Cardiac fibroblast (primary cell): ENCODE data around the gene SLC25A23.

Source experiments
- DNase-seq, 2 donors: peaks; one replicate each; pipeline versions ENCODE4 v3.0.0 to v3.0.0-alpha.2; 2010; ENCODE audit warnings: low read depth in 2 of 2
- H3K4me3 ChIP-seq, 2 donors: replicated peaks in 1 of 2; 1 replicate in 1 of 2; 2 replicates in 1 of 2; pipeline ENCODE4 v1.5.1; 2011; ENCODE audit warnings: low read depth in 2 of 2, low read length in 2 of 2, mild to moderate bottlenecking in 2 of 2, moderate library complexity in 1 of 2
- TF ChIP-seq, protein P1 (sequence below): IDR thresholded peaks from one replicate; pipeline ENCODE4 v1.5.1; 2011; ENCODE audit warnings: low read depth, mild to moderate bottlenecking, low read length, inconsistent platforms

SLC25A23 gene

DNA sequence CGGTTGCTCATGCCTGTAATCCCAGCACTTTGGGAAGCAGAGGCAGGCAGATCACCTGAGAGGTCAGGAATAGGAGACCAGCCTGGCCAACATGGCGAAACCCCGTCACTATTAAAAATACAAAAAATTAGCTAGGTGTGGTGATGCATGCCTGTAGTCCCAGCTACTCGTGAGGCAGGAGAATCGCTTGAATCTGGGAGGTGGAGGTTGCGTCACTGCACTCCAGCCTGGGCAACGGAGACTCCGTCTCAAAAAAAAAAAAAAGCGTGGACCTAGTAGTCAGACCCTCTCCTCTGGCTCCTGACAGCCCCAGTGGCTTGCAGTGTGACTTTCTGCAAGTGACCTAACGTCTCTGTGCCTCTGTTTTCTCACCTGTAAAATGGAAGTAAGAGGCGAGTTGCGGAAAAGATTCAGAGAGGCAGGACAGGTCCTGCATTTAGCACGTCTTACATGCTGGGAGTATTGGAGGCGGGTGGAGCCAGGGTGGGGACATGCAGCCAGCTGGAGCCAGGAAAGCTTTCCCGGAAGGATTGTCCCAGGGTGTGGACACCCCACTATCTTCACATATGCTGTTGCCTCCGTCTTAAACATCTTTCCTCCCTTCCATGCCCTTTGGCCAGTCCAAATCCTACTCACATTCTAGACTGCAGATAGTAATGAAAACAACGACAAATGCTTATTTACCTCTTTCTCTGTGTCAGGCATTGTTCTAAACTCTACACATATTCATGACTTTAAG, 39.6 kb upstream of the SLC25A23 start:
- H3K4me3 ChIP-seq: no peak overlapping the region
- no peak for DNase-seq
- TF ChIP-seq, protein P1, sequence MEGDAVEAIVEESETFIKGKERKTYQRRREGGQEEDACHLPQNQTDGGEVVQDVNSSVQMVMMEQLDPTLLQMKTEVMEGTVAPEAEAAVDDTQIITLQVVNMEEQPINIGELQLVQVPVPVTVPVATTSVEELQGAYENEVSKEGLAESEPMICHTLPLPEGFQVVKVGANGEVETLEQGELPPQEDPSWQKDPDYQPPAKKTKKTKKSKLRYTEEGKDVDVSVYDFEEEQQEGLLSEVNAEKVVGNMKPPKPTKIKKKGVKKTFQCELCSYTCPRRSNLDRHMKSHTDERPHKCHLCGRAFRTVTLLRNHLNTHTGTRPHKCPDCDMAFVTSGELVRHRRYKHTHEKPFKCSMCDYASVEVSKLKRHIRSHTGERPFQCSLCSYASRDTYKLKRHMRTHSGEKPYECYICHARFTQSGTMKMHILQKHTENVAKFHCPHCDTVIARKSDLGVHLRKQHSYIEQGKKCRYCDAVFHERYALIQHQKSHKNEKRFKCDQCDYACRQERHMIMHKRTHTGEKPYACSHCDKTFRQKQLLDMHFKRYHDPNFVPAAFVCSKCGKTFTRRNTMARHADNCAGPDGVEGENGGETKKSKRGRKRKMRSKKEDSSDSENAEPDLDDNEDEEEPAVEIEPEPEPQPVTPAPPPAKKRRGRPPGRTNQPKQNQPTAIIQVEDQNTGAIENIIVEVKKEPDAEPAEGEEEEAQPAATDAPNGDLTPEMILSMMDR: no peak

DNA sequence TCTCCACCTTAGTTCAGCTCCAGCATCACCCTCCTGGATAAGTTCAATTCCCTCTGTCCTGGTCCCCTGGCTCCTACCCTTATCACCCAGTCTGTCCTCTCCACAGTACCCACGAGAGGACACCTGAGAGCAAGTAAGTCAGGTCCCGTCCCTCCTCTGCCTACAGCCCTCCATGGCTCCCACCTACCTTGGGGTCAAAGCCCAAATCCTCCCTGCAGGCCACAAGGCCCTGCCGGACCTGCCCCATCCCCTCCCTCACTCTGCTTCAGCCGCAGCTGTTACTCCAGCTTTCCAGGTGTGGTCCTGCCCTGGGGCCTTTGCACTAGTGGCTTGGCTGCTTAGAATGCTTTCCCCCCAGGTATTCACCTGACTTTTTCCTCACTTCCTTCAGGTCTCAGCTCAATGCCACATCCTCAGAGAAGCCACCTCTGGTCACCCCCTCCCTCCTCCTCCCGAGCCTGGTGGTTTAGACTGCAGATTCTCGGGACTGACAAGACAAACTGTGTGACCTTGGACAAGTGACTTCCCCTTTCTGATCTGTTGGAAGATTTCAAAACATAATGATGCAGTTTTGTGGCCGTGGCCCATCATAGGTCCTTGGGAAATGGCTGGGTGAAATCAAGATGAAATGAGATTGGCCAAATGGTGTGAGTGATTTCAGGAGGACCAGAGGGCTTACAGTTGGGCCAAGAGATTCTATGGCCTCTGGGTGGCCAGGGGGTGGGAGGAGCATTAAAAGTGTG, 38.9 kb upstream of the SLC25A23 start:
- TF ChIP-seq, protein P1: no peak
- no peak for DNase-seq
- no peak overlapping the region for H3K4me3 ChIP-seq

DNA sequence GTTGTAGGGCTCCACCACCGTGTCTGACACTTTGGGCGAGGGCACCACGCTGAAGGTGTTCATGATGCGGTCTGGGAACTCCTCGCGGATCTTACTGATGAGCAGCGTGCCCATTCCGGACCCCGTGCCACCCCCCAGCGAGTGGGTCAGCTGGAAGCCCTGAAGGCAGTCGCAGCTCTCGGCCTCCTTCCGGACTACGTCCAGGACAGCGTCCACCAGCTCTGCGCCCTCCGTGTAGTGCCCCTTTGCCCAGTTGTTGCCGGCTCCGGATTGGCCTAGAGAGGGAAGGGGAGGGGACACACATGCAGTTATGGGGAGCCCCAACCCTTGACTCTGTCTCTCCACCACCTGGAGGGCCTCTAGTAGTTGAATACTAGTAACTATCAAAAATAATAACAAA, 36.4 kb upstream of the SLC25A23 start:
- no peak for DNase-seq
- no peak overlapping the region for H3K4me3 ChIP-seq
- TF ChIP-seq, protein P1: no peak

DNA sequence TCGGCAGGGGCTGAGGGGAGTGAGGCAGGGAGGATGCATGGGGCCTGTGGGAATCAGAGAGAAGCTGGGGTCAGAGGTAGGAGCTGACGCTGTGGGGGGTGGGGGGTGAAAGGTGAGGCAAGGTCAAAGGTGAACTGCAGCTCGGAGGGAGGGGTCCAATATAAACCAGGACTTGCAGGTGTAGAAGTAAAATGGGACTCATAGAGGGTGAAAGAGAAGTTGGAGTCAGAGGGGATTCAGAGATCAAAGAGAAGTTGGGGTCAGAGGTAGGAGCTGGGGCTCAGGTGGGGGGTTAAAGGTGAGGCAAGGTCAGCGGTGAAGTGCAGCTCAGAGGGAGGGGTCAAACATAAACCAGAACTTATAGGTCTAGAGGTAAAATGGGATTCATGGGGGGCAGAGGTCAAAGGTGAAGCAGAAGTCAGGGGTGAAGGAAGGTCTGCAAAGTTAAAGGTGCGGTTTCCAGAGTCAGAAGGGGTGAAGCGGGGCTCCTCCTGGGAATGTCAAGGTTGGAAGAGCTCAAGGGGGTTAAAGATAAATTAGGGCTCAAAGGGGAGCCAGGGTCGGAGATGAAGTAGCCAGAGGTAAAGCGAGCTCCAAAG, 34.9 kb upstream of the SLC25A23 start:
- DNase-seq: no peak
- no peak overlapping the region for H3K4me3 ChIP-seq
- TF ChIP-seq, protein P1: no peak

DNA sequence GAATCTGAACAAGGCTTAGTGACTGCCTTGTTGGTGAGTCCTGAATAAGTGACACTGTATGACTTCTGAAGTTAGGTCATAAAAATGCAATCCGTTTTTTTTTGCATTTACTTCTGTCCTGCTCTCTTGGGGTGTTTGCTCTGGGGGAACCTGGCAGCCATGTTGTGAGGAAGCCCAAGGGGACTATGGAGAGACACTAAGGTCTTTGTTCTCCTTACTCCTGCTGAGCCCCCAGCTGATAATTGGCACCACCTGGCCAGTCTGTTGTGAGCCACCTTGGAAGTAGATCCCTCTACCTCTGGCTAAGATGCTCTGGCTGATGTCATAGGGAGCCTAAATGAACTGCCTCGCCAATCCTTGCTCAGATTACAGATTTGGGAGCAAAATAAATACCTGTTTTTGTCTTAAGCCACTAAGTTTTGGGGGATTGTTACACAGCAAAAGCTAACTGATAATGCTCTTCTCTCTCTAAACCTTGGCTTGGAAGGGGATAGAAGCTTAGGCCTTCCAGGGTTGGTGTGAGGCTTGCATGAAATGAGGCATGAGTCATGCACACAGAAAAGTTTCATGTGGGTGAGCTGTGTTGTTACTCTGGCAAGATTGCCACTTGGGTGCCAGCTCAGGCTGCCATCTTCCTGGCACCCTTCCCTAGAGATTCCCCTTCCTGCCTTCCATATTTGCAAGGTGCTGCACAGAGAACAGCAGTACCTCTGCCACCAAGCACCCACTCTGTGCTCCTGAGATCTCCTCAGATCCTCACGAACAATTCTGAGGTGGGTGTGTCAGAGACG, 32.4 kb upstream of the SLC25A23 start:
- no peak overlapping the region for H3K4me3 ChIP-seq
- TF ChIP-seq, protein P1: no peak
- DNase-seq: no peak

DNA sequence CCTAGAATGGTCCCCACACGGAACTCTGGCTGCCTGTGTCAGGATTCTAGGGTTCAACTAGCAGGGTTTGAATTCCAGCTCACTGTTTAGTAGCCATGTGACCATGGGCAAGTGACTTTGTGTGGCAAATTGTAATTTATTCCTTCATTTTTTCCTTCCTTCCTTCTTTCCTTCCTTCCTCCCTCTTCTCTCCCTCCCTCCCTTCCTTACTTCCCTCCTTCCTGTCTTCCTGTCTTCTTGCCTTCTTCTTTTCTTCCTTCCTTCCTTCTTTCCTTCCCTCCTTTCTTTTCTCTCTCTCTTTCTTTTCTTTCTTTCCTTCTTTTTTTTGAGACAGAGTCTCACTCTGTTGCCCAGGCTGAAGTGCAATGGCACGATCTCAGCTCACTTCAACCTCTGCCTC, 30.5 kb upstream of the SLC25A23 start:
- TF ChIP-seq, protein P1: no peak
- no peak overlapping the region for H3K4me3 ChIP-seq
- DNase-seq: no peak
